HuH-7 (cell line): ENCODE results near the gene MBD3L2.
"Not testable (repeated sequence)": the region's sequence is repeated elsewhere in the genome, so short reads cannot be mapped to it uniquely, and the experiment has no call there.

Experiments
- DNase-seq: peaks from one replicate; pipeline ENCODE4 v3.0.0; 2011; ENCODE audit warnings: low spot score

MBD3L2 gene

GRCh38 chr19:7063339-7063738, 14.2 kb downstream of the MBD3L2 start:
- DNase-seq: no peak

- no peak for DNase-seq
These were observed 14.8 kb downstream of the MBD3L2 start for GRCh38 chr19:7063764-7064418.

- DNase-seq: not testable (repeated sequence)
These were observed 18.0 kb downstream of the MBD3L2 start for GRCh38 chr19:7067122-7067521.

- DNase-seq: no peak
These were observed 18.6 kb downstream of the MBD3L2 start for GRCh38 chr19:7067716-7068115.

GRCh38 chr19:7068599-7068998, 19.5 kb downstream of the MBD3L2 start:
- no peak for DNase-seq

- DNase-seq: peak; percentile 77
These were observed 20.2 kb downstream of the MBD3L2 start, which contains the start of gene ZNF557 for GRCh38 chr19:7069042-7069903. Gene ZNF557 (plus strand): TSS chr19:7069703. CDS start chr19:7075075, 5,372 bp downstream.

- no peak for DNase-seq
These were observed 20.7 kb downstream of the MBD3L2 start for GRCh38 chr19:7069904-7070226.

- DNase-seq: no peak
These were observed 23.4 kb downstream of the MBD3L2 start for GRCh38 chr19:7072541-7072940.

GRCh38 chr19:7074705-7075282, 25.7 kb downstream of the MBD3L2 start:
- no peak for DNase-seq

- DNase-seq: no peak
These were observed 27.0 kb downstream of the MBD3L2 start for GRCh38 chr19:7076151-7076550.

GRCh38 chr19:7078008-7078407, 28.9 kb downstream of the MBD3L2 start:
- no peak for DNase-seq

GRCh38 chr19:7083076-7083956, 34.2 kb downstream of the MBD3L2 start:
- no peak for DNase-seq

- DNase-seq: no peak
These were observed 39.9 kb downstream of the MBD3L2 start for GRCh38 chr19:7088999-7089398.

GRCh38 chr19:7098096-7098495, 49.0 kb downstream of the MBD3L2 start:
- no peak for DNase-seq

- DNase-seq: peak; percentile 70
These were observed 49.8 kb downstream of the MBD3L2 start for GRCh38 chr19:7098701-7099596.

GRCh38 chr19:7099597-7099921, 50.4 kb downstream of the MBD3L2 start:
- DNase-seq: no peak
